Endothelial cell (in vitro differentiated cells): ENCODE results near the gene CHRNA5. TPM values are rescaled to one million over a fixed set of nuclear protein-coding genes. Genes with fewer than 3 reads are reported as not detected.
"Not testable (repeated sequence)": the region's sequence is repeated elsewhere in the genome, so short reads cannot be mapped to it uniquely, and the experiment has no call there.

Source experiments
- DNase-seq: peaks from one replicate; pipeline ENCODE4 v3.0.0; 2021; ENCODE audit warnings: low spot score
- H3K27ac Mint-ChIP-seq: one replicate; pipeline ENCODE4 v1.8.0; 2021; ENCODE audit warnings: mixed read lengths, inconsistent platforms; ENCODE audit not compliant: unreplicated experiment
- H3K27me3 Mint-ChIP-seq: one replicate; pipeline ENCODE4 v1.8.0; 2021; ENCODE audit warnings: mild to moderate bottlenecking, moderate library complexity, mixed read lengths, inconsistent platforms; ENCODE audit not compliant: unreplicated experiment
- H3K36me3 Mint-ChIP-seq: one replicate; pipeline ENCODE4 v1.8.0; 2021; ENCODE audit warnings: mild to moderate bottlenecking, low read depth, mixed read lengths, inconsistent platforms; ENCODE audit not compliant: unreplicated experiment
- H3K4me1 Mint-ChIP-seq: one replicate; pipeline ENCODE4 v1.8.0; 2021; ENCODE audit warnings: mild to moderate bottlenecking, mixed read lengths, inconsistent platforms; ENCODE audit not compliant: unreplicated experiment
- H3K4me3 Mint-ChIP-seq: one replicate; pipeline ENCODE4 v1.8.0; 2021; ENCODE audit warnings: mild to moderate bottlenecking, mixed read lengths, inconsistent platforms; ENCODE audit not compliant: unreplicated experiment
- H3K9me3 Mint-ChIP-seq: one replicate; pipeline ENCODE4 v1.8.0; 2021; ENCODE audit warnings: mixed read lengths, inconsistent platforms; ENCODE audit not compliant: unreplicated experiment
- CTCF ChIP-seq: fragments of 200-600 bp; sonication (generic); IDR thresholded peaks from one replicate; pipeline ENCODE4 v1.5.0; 2021; ENCODE audit warnings: antibody characterized with exemption; ENCODE audit not compliant: unreplicated experiment
- total RNA-seq: library from RNA; stranded (reverse); fragmentation: NEBNext Ultra II Directional; extraction: Animal tissue kit (Norgen Biotek cat#: 25700); gene quantifications from one replicate; pipeline ENCODE4 v1.2.1, GENCODE V29; 2021; ENCODE audit not compliant: unreplicated experiment

Gene CHRNA5
- total RNA-seq, 1 donor from 2014 or later = 22.7 TPM

- Mint-ChIP-seq H3K36me3 (peaks cover 17% of the 10 kb centered on the region), H3K4me3 (no peak overlapping the region), H3K9me3 (peaks cover 6% of the 10 kb centered on the region), H3K27me3 (peaks cover 4% of the 10 kb centered on the region), H3K4me1 (no peaks in the 10 kb centered on the region), H3K27ac (no peak overlapping the region)
- no peak for TF ChIP-seq CTCF
- no peak for DNase-seq
Observed at GRCh38 chr15:78604420-78604819, 39.1 kb downstream of the CHRNA5 start.

- TF ChIP-seq CTCF = no peak
- Mint-ChIP-seq H3K27ac (no peak overlapping the region), H3K4me3 (no peak overlapping the region), H3K27me3 (peaks cover 5% of the 10 kb centered on the region), H3K9me3 (peaks cover 6% of the 10 kb centered on the region), H3K4me1 (no peaks in the 10 kb centered on the region), H3K36me3 (peaks cover 17% of the 10 kb centered on the region)
- DNase-seq = no peak
Observed at GRCh38 chr15:78605201-78605600, 39.9 kb downstream of the CHRNA5 start.

- Mint-ChIP-seq H3K4me1 (no peaks in the 10 kb centered on the region), H3K27me3 (peaks cover 5% of the 10 kb centered on the region), H3K9me3 (peaks cover 6% of the 10 kb centered on the region), H3K36me3 (peaks cover 17% of the 10 kb centered on the region), H3K27ac (no peak overlapping the region), H3K4me3 (no peak overlapping the region)
- DNase-seq = no peak
- no peak for TF ChIP-seq CTCF
Observed at GRCh38 chr15:78605680-78606079, 40.4 kb downstream of the CHRNA5 start.

- not testable (repeated sequence) for H3K4me3 Mint-ChIP-seq, H3K9me3 Mint-ChIP-seq
Observed at GRCh38 chr15:78609551-78609950, 44.2 kb downstream of the CHRNA5 start.

GRCh38 chr15:78614021-78614420 lies 48.7 kb downstream of the CHRNA5 start:
- no peaks in the 10 kb centered on the region for H3K9me3 Mint-ChIP-seq
- peaks cover 8% of the 10 kb centered on the region for H3K27me3 Mint-ChIP-seq
- no peak overlapping the region for H3K4me3 Mint-ChIP-seq
- H3K4me1 Mint-ChIP-seq = peaks cover 4% of the 10 kb centered on the region
- H3K36me3 Mint-ChIP-seq = no peaks in the 10 kb centered on the region
- H3K27ac Mint-ChIP-seq = no peak overlapping the region
- DNase-seq = no peak
- TF ChIP-seq CTCF = no peak

More at GRCh38 chr15:78609551-78609950, 44.2 kb downstream of the CHRNA5 start:
- DNase-seq, H3K27me3 Mint-ChIP-seq, H3K4me1 Mint-ChIP-seq, H3K27ac Mint-ChIP-seq, H3K36me3 Mint-ChIP-seq: not testable (repeated sequence)
